HG02884 (cell line): ENCODE data around the gene KCNJ6.

ENCODE experiments used
- ATAC-seq: cut with Tn5 transposase; IDR thresholded peaks from one replicate; pipeline ENCODE4 v1.9.1; 2021; ENCODE audit warnings: mild to moderate bottlenecking, moderate library complexity; ENCODE audit not compliant: unreplicated experiment

Gene KCNJ6

GRCh38 chr21:37827913-37828312 lies 88.3 kb downstream of the KCNJ6 start:
- no peak for ATAC-seq

DNA sequence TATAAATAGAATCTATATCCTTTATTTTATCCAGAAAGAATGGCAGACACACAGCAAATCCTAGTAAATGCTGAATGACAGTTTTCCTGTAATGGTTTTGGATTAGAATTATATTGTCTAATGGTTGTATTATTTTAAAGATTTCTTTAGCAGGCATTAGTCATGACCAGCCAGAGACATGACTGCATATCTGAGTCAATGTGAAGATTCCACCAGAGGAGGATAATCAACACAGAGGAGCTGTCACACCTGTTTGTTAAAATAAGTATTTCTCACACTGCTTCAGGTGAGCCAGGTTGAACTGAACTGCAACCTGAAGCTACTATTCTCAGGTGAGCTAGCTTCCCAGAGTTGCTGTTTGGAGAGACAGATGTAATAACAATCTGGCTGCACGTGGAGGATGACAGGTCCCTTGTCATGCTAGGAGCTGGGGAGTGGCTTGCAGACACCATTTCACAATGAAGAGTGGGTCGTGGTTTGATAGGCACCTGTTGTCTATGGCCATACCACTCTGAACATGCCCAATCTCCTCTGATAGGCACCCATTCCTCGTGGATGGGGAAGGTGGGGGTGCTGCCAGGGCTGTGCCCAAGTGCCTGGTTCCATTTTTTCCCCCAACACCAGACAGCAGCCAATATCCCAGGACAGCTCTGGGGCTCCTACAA lies 94.3 kb downstream of the KCNJ6 start:
- no peak for ATAC-seq

DNA sequence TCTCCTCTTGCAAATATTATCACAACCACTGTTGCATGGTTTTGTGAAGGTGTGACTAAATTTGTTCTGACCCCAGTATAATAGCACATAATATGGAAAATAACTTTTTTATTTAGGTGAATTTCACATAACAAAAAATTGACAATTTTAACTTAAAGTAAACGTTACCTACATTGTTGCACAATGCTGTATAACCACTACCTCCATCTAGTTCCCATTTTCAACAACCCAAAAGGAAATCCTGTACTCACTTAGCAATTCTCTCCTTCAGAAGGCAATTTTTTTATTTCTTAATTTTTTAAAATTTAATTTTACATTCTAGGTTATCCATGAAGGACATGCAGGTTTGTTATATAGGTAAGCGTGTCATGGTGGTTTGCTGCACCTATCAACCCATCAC lies 95.2 kb downstream of the KCNJ6 start:
- no peak for ATAC-seq

- no peak for ATAC-seq
These were observed 96.9 kb downstream of the KCNJ6 start for GRCh38 chr21:37819372-37819771.

DNA sequence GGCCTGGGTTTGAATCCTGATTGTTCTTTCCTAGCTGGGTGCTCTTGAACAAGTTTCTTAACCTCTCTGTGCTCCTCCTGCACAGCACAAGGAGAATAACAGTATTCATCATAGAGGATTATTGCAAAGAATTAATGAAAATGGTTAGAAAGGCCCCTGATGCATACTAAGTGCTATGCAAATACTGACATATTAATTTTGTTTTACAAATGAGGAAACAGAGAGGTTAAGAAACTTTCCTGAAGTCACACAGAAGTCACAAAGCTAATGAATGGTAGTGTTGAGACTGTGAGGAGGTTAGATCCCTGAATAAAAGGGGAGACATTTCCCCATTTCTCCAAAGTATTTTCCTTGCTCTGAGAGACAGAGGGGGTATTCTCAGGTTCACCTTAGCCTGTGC lies 99.0 kb downstream of the KCNJ6 start:
- ATAC-seq = no peak

GRCh38 chr21:37815893-37816292 lies 100.4 kb downstream of the KCNJ6 start:
- no peak for ATAC-seq

- ATAC-seq = no peak
These were observed 104.5 kb downstream of the KCNJ6 start for GRCh38 chr21:37811711-37812110.

- no peak for ATAC-seq
These were observed 108.0 kb downstream of the KCNJ6 start for GRCh38 chr21:37808261-37808660.

- ATAC-seq = no peak
These were observed 111.0 kb downstream of the KCNJ6 start for GRCh38 chr21:37805266-37805665.

DNA sequence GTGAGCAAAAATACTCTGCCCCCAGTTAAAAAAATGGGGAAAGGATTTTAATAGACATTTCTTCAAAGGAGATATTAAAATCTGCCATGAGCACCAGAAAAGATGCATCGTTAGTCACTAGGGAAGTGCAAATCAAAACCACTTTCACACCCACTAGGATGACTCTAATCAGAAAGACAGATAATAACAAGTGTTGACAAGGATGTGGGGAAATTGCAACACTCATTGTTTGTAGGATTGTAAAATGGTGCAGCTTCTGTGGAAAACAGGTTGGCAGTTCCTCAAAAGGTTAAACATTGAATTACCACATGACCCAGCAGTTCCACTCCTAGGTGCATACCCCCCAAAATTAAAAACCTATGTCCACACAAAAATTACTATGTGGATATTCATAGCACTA lies 112.3 kb downstream of the KCNJ6 start:
- ATAC-seq = no peak

- no peak for ATAC-seq
These were observed 113.1 kb downstream of the KCNJ6 start for GRCh38 chr21:37803101-37803651.

GRCh38 chr21:37800456-37801061 lies 115.7 kb downstream of the KCNJ6 start:
- no peak for ATAC-seq

- no peak for ATAC-seq
These were observed 116.2 kb downstream of the KCNJ6 start for GRCh38 chr21:37800057-37800455.

DNA sequence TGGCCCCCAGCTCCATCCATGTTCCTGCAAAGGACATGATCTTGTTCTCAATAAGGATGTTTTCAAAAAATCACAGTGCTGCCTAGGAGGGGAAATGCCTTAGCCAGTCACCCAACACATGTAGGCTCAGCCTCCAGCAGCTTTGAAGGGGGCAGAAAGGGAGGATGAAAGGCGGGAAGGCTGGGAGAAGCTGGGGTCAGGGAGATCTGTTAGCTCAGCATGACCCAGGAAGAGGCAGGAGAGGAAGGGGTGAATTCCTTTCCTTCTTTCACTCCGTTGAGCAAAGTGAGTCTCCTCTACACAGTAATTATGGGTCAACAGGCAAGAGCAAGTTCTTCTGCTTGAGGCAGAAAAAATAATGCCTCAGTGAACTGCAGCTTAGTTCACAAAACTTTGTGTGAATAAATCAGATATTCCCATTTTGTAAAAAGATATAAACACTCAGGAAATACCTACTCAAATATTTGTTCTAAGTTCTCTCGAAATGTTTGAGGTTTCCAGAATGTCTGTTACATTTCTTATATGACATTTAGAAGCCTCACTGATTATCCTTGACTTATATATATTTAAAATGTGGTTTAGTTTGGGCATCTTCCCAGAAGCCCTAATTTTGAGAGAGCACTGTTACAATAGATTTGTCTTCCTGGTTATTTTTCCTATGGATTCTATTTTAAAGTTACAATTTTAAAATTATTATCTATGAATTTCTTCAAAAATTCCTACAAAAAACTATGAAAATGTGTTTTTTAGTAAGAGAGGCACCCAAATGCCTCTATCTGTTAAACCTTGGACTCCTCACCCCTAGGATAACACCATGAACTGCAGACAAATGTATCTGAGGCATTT lies 116.8 kb downstream of the KCNJ6 start:
- ATAC-seq = no peak

GRCh38 chr21:37797403-37797802 lies 118.9 kb downstream of the KCNJ6 start:
- no peak for ATAC-seq

- ATAC-seq = no peak
These were observed 120.2 kb downstream of the KCNJ6 start for GRCh38 chr21:37796011-37796410.

DNA sequence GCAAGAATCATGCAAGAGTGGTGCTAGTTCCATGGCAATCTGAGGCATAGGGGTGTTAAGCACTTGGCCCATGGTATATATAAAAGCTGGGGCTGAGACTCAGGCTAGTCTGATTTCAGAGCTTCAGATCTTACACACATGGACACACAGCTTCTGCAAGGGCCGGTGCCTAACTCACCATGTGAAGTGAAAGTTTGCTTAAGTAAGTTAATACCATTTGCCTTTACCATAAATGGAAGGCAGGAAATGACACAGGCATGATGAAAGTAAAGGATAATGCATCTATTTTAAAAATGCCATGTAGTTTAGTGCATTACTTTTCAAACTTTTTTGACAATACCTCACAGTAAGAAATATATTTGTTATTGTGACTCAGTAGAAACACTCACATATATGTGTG lies 122.6 kb downstream of the KCNJ6 start:
- no peak for ATAC-seq

DNA sequence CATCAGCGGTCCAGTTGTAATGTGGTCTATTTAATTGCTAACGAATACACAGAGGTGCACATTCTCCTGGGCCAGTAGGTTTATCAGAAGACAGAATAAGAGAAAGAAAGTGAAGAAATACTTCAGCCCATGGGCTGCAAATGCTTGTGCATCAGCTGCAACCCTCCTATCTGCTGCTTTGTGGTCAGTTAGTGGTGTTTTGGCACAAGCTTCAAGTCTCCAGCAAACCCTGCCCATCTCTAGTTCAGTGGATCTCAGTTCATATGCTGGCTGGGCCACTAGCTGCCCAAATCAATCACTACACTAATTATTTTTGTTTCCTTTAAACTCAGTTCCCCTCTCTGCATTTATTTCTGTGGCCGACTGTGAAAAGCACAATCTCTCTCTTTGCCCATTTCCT lies 124.2 kb downstream of the KCNJ6 start:
- ATAC-seq = no peak

GRCh38 chr21:37790905-37791304 lies 125.4 kb downstream of the KCNJ6 start:
- no peak for ATAC-seq

DNA sequence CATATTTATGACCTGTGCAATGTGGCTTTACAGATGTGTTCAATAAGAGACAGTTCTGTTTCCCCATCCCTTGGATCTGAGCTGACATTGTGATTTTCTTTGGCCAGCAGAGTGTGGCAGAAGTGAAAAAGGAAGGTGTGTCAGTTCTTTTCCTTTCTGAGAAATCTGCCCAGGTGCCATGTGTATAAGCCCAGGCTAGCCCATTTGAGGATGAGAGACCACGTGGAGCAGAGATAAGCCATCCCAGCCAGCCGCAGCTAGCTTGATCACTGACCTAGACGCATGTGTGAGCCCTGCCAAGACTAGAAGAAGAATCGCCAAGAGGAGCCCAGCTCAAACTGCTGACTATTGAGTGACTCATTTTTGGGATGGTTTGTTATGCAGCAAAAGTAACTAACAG lies 127.8 kb downstream of the KCNJ6 start:
- ATAC-seq = no peak

GRCh38 chr21:37787456-37787855 lies 128.8 kb downstream of the KCNJ6 start:
- ATAC-seq = no peak
